ENCODE measurements around the gene PCDH10. TPM values are rescaled to one million over a fixed set of nuclear protein-coding genes. Genes with fewer than 3 reads are reported as not detected.
A peak's percentile ranks its signal among the peaks of the same experiment; 100 is the strongest.

PCDH10 gene
- total and polyA plus RNA-seq, 7 experiments from 2014 or later = not detected

GRCh38 chr4:133145758-133146573 is 3.1 kb upstream of the PCDH10 start:
- Histone ChIP-seq H3K9me3 (ENCODE audit: control insufficient read depth in 2 of 3, low read length in 3 of 3) (peaks cover 0 to 5% (median 0%) of the 10 kb centered on the region in 3 experiments), H3K27ac (ENCODE audit: low read depth, low read length) (no peak overlapping the region), H3K36me3 (ENCODE audit: control insufficient read depth in 2 of 3, insufficient read depth in 3 of 3, low read length in 3 of 3) (no peaks in the 10 kb centered on the region), H3K4me1 (ENCODE audit: control insufficient read depth in 2 of 2, insufficient read depth in 2 of 2, low read length in 2 of 2) (no peaks in the 10 kb centered on the region), H3K27me3 (ENCODE audit: control insufficient read depth in 2 of 2, insufficient read depth in 2 of 2, low read length in 2 of 2) (no peaks in the 10 kb centered on the region), H3K4me3 (ENCODE audit: low read length) (no peak overlapping the region)
- DNase-seq = no peak
- ATAC-seq = no peak
- peaks cover 0 to 16% (median 0%) of the 10 kb centered on the region in 5 donors for H3K36me3 Mint-ChIP-seq
- CTCF ChIA-PET = no interaction called here
- intact Hi-C loops (cut with micrococcal nuclease) = no loop called here
- POLR2A ChIA-PET = no interaction called here
- H3K27ac Mint-ChIP-seq = no peak overlapping the region
- peaks cover 5 to 27% (median 19%) of the 10 kb centered on the region in 7 donors for H3K4me1 Mint-ChIP-seq
- H3K27me3 Mint-ChIP-seq = peaks cover 55 to 70% (median 62%) of the 10 kb centered on the region in 5 donors
- peaks cover 0 to 18% (median 3%) of the 10 kb centered on the region in 11 donors for H3K9me3 Mint-ChIP-seq
- no peak overlapping the region for H3K4me3 Mint-ChIP-seq

- Histone ChIP-seq H3K9me3 (ENCODE audit: control insufficient read depth in 2 of 3, low read length in 3 of 3) (peaks cover 0 to 5% (median 0%) of the 10 kb centered on the region in 3 experiments), H3K4me3 (ENCODE audit: low read length) (no peak overlapping the region), H3K27me3 (ENCODE audit: control insufficient read depth in 2 of 2, insufficient read depth in 2 of 2, low read length in 2 of 2) (peaks cover 0 to 2% of the 10 kb centered on the region in 2 donors), H3K4me1 (ENCODE audit: control insufficient read depth in 2 of 2, insufficient read depth in 2 of 2, low read length in 2 of 2) (no peaks in the 10 kb centered on the region), H3K27ac (ENCODE audit: low read depth, low read length) (no peak overlapping the region), H3K36me3 (ENCODE audit: control insufficient read depth in 2 of 3, insufficient read depth in 3 of 3, low read length in 3 of 3) (no peaks in the 10 kb centered on the region)
- Mint-ChIP-seq H3K36me3 (peaks cover 0 to 19% (median 0%) of the 10 kb centered on the region in 5 donors), H3K9me3 (peaks cover 0 to 18% (median 3%) of the 10 kb centered on the region in 11 donors), H3K27ac (peak overlapping the region in 1 of 9 donors; percentile 55), H3K4me1 (peaks cover 5 to 27% (median 20%) of the 10 kb centered on the region in 7 donors), H3K4me3 (peak overlapping the region in 5 of 10 donors; percentile 11 to 47 (median 35)), H3K27me3 (peaks cover 61 to 74% (median 64%) of the 10 kb centered on the region in 5 donors)
- POLR2A ChIA-PET = no interaction called here
- intact Hi-C loops (cut with micrococcal nuclease) = no loop called here
- DNase-seq (no peak), ATAC-seq (no peak)
- CTCF ChIA-PET = no interaction called here
Measured at GRCh38 chr4:133146574-133147241, 2.4 kb upstream of the PCDH10 start.

DNA sequence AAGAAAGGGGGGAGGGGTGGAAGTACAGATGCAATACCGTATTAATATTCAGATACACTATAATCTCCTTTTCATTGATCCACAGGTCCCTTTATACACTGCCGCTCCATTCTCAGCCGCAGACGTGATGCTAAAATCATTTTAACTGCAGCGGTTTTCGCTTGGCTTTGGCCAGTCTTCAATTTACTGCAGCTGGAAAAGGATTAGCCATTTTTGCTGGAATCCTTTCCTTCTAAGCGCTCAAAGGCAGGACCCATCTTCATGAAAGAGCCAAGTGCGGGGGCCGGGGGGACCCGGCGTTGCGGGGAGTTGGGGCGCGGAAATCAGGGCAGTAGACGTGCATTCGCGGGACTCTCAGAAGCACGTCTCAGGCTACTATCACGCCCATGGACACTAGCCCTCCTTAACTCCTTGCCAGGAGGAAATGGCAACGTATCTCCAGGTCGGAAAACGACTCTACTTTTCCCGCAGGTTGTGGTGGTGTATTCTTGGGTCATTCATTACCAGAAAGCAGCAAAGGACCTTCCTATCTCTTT is 1.7 kb upstream of the PCDH10 start:
- ATAC-seq = no peak
- DNase-seq = no peak
- Histone ChIP-seq H3K4me3 (ENCODE audit: low read length) (no peak overlapping the region), H3K27ac (ENCODE audit: low read depth, low read length) (no peak overlapping the region), H3K4me1 (ENCODE audit: control insufficient read depth in 2 of 2, insufficient read depth in 2 of 2, low read length in 2 of 2) (no peaks in the 10 kb centered on the region), H3K9me3 (ENCODE audit: control insufficient read depth in 2 of 3, low read length in 3 of 3) (peaks cover 0 to 5% (median 0%) of the 10 kb centered on the region in 3 experiments), H3K36me3 (ENCODE audit: control insufficient read depth in 2 of 3, insufficient read depth in 3 of 3, low read length in 3 of 3) (no peaks in the 10 kb centered on the region), H3K27me3 (ENCODE audit: control insufficient read depth in 2 of 2, insufficient read depth in 2 of 2, low read length in 2 of 2) (peaks cover 0 to 2% of the 10 kb centered on the region in 2 donors)
- peaks cover 0 to 18% (median 3%) of the 10 kb centered on the region in 11 donors for H3K9me3 Mint-ChIP-seq
- peak overlapping the region in 2 of 10 donors; percentile 11 to 35 for H3K4me3 Mint-ChIP-seq
- H3K36me3 Mint-ChIP-seq = peaks cover 0 to 20% (median 0%) of the 10 kb centered on the region in 5 donors
- ChIA-PET CTCF (no interaction called here), POLR2A (no interaction called here)
- peaks cover 5 to 28% (median 20%) of the 10 kb centered on the region in 7 donors for H3K4me1 Mint-ChIP-seq
- intact Hi-C loops (cut with micrococcal nuclease) = no loop called here
- H3K27ac Mint-ChIP-seq = peak overlapping the region in 1 of 9 donors; percentile 55
- H3K27me3 Mint-ChIP-seq = peaks cover 64 to 76% (median 66%) of the 10 kb centered on the region in 5 donors

GRCh38 chr4:133147921-133148689 is 989 bp upstream of the PCDH10 start:
- no peaks in the 10 kb centered on the region for H3K4me1 ChIP-seq (ENCODE audit: control insufficient read depth in 2 of 2, insufficient read depth in 2 of 2, low read length in 2 of 2)
- no peaks in the 10 kb centered on the region for H3K36me3 ChIP-seq (ENCODE audit: control insufficient read depth in 2 of 3, insufficient read depth in 3 of 3, low read length in 3 of 3)
- ChIA-PET POLR2A (no interaction called here), CTCF (no interaction called here)
- Mint-ChIP-seq H3K27ac (peak overlapping the region in 1 of 9 donors; percentile 50), H3K4me3 (peak overlapping the region in 9 of 10 donors; percentile 7 to 72 (median 54)), H3K4me1 (peaks cover 5 to 35% (median 25%) of the 10 kb centered on the region in 7 donors), H3K36me3 (peaks cover 0 to 27% (median 1%) of the 10 kb centered on the region in 5 donors), H3K27me3 (peaks cover 72 to 83% (median 74%) of the 10 kb centered on the region in 5 donors), H3K9me3 (peaks cover 0 to 23% (median 5%) of the 10 kb centered on the region in 11 donors)
- DNase-seq (no peak), ATAC-seq (no peak)
- peaks cover 0 to 2% of the 10 kb centered on the region in 2 donors for H3K27me3 ChIP-seq (ENCODE audit: control insufficient read depth in 2 of 2, insufficient read depth in 2 of 2, low read length in 2 of 2)
- intact Hi-C loops (cut with micrococcal nuclease) = no loop called here
- H3K9me3 ChIP-seq (ENCODE audit: control insufficient read depth in 2 of 3, low read length in 3 of 3) = peaks cover 0 to 5% (median 0%) of the 10 kb centered on the region in 3 experiments
- H3K27ac ChIP-seq (ENCODE audit: low read depth, low read length) = no peak overlapping the region
- H3K4me3 ChIP-seq (ENCODE audit: low read length) = no peak overlapping the region

GRCh38 chr4:133149364-133149695 is 236 bp downstream of the PCDH10 start:
- DNase-seq (no peak), ATAC-seq (no peak)
- H3K9me3 Mint-ChIP-seq = peaks cover 0 to 22% (median 5%) of the 10 kb centered on the region in 11 donors
- peak overlapping the region; percentile 25 to 78 (median 64) for H3K4me3 Mint-ChIP-seq
- no peak overlapping the region for H3K27ac ChIP-seq (ENCODE audit: low read depth, low read length)
- peaks cover 68 to 90% (median 83%) of the 10 kb centered on the region in 5 donors for H3K27me3 Mint-ChIP-seq
- intact Hi-C loops (cut with micrococcal nuclease) = no loop called here
- H3K9me3 ChIP-seq (ENCODE audit: control insufficient read depth in 2 of 3, low read length in 3 of 3) = peaks cover 0 to 5% (median 0%) of the 10 kb centered on the region in 3 experiments
- H3K4me3 ChIP-seq (ENCODE audit: low read length) = no peak overlapping the region
- H3K36me3 Mint-ChIP-seq = peaks cover 0 to 27% (median 1%) of the 10 kb centered on the region in 5 donors
- H3K36me3 ChIP-seq (ENCODE audit: control insufficient read depth in 2 of 3, insufficient read depth in 3 of 3, low read length in 3 of 3) = no peaks in the 10 kb centered on the region
- POLR2A ChIA-PET = no interaction called here
- peaks cover 5 to 35% (median 25%) of the 10 kb centered on the region in 7 donors for H3K4me1 Mint-ChIP-seq
- CTCF ChIA-PET = no interaction called here
- H3K27me3 ChIP-seq (ENCODE audit: control insufficient read depth in 2 of 2, insufficient read depth in 2 of 2, low read length in 2 of 2) = peaks cover 0 to 2% of the 10 kb centered on the region in 2 donors
- no peaks in the 10 kb centered on the region for H3K4me1 ChIP-seq (ENCODE audit: control insufficient read depth in 2 of 2, insufficient read depth in 2 of 2, low read length in 2 of 2)
- H3K27ac Mint-ChIP-seq = peak overlapping the region in 1 of 9 donors; percentile 50

DNA sequence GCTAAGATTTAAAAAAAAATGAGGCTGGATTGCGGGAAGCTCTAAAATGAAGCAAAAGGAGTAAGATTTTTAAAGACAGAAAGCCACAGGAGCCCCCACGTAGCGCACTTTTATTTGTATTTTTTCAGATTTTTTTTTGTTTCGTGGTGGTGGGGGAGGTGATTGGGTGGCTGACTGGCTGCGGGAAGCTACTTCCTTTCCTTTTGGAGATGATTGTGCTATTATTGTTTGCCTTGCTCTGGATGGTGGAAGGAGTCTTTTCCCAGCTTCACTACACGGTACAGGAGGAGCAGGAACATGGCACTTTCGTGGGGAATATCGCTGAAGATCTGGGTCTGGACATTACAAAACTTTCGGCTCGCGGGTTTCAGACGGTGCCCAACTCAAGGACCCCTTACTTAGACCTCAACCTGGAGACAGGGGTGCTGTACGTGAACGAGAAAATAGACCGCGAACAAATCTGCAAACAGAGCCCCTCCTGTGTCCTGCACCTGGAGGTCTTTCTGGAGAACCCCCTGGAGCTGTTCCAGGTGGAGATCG is 908 bp downstream of the PCDH10 start:
- ChIA-PET CTCF (no interaction called here), POLR2A (no interaction called here)
- no peak overlapping the region for H3K27ac ChIP-seq (ENCODE audit: low read depth, low read length)
- H3K36me3 ChIP-seq (ENCODE audit: control insufficient read depth in 2 of 3, insufficient read depth in 3 of 3, low read length in 3 of 3) = no peaks in the 10 kb centered on the region
- peaks cover 0 to 2% of the 10 kb centered on the region in 2 donors for H3K27me3 ChIP-seq (ENCODE audit: control insufficient read depth in 2 of 2, insufficient read depth in 2 of 2, low read length in 2 of 2)
- intact Hi-C loops (cut with micrococcal nuclease) = no loop called here
- Mint-ChIP-seq H3K36me3 (peaks cover 0 to 27% (median 1%) of the 10 kb centered on the region in 5 donors), H3K4me1 (peaks cover 5 to 35% (median 25%) of the 10 kb centered on the region in 7 donors), H3K4me3 (peak overlapping the region in 7 of 10 donors; percentile 18 to 78 (median 52)), H3K27me3 (peaks cover 62 to 87% (median 83%) of the 10 kb centered on the region in 5 donors), H3K27ac (peak overlapping the region in 1 of 9 donors; percentile 15), H3K9me3 (peaks cover 0 to 21% (median 5%) of the 10 kb centered on the region in 11 donors)
- ATAC-seq (no peak), DNase-seq (no peak)
- peaks cover 0 to 5% (median 0%) of the 10 kb centered on the region in 3 experiments for H3K9me3 ChIP-seq (ENCODE audit: control insufficient read depth in 2 of 3, low read length in 3 of 3)
- no peak overlapping the region for H3K4me3 ChIP-seq (ENCODE audit: low read length)
- H3K4me1 ChIP-seq (ENCODE audit: control insufficient read depth in 2 of 2, insufficient read depth in 2 of 2, low read length in 2 of 2) = no peaks in the 10 kb centered on the region
